GM23248 (cell line): ENCODE data around the gene TMEM139.

Source experiments
- EZH2 ChIP-seq: fragments of 200-600 bp; sonication (generic); IDR thresholded peaks from 2 replicates; pipeline ENCODE4 v1.6.1; 2018; ENCODE audit warnings: antibody characterized with exemption, mild to moderate bottlenecking; ENCODE audit not compliant: insufficient read depth, poor library complexity, severe bottlenecking
- EZH2phosphoT487 ChIP-seq: fragments of 200-600 bp; sonication (generic); IDR thresholded peaks from 2 replicates; pipeline ENCODE4 v1.6.1; 2018; ENCODE audit warnings: antibody characterized with exemption, moderate library complexity, mild to moderate bottlenecking, low read depth; ENCODE audit not compliant: insufficient read depth

GRCh38 chr7:143303733-143304132 is 19.0 kb downstream of the TMEM139 start:
- TF ChIP-seq EZH2, result no peak
- TF ChIP-seq EZH2phosphoT487, result no peak
